Stomach (tissue), 4 donors: ENCODE measurements around the gene TAB2.

ENCODE experiments used
- EP300 ChIP-seq: sonication (generic); formaldehyde crosslinking; IDR thresholded peaks from one replicate; pipeline ENCODE4 v1.6.1; 2017; ENCODE audit warnings: antibody characterized with exemption
- POLR2A ChIP-seq, 4 donors: fragments of 450-650 bp; IDR thresholded peaks; one replicate each; pipeline ENCODE4 v1.6.1; 2016; ENCODE audit warnings: antibody characterized with exemption in 4 of 4, control low read depth in 2 of 4, mild to moderate bottlenecking in 1 of 4, moderate library complexity in 1 of 4
- POLR2AphosphoS5 ChIP-seq, 3 donors: sonication (generic); formaldehyde crosslinking; IDR thresholded peaks; one replicate each; pipeline ENCODE4 v1.6.1; 2016; ENCODE audit warnings: antibody characterized with exemption in 3 of 3
- TF ChIP-seq, protein P1 (sequence below), 7 experiments: fragments of 450-650 bp in 4 of 7; fragments of 200-600 bp in 3 of 7; sonication (generic) in 3 of 7; IDR thresholded peaks; one replicate each; pipeline ENCODE4 v1.5.1; 2016 to 2019; ENCODE audit warnings: antibody characterized with exemption in 7 of 7, control low read depth in 2 of 7, mild to moderate bottlenecking in 1 of 7

DNA sequence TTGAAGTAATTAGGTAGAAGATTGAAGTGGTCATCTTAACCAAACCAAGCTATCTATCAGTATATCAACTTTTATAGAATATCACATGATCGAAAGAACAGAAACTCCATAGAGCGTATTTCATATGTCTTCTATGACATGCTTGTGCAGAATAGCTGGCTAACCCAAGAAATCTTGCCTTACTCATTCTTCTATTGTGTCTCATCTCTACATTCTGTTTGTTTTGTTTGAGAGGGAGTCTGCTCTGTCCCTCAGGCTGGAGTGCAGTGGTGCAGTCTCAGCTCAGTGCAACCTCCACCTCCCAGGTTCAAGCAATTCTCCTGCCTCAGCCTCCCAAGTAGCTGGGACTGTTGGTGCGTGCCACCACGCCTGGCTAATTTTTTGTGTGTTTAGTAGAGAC is 10.6 kb downstream of the TAB2 start:
- TF ChIP-seq POLR2AphosphoS5 (IDR thresholded peaks at IDR 0.05) = no peak
- TF ChIP-seq, protein P1, sequence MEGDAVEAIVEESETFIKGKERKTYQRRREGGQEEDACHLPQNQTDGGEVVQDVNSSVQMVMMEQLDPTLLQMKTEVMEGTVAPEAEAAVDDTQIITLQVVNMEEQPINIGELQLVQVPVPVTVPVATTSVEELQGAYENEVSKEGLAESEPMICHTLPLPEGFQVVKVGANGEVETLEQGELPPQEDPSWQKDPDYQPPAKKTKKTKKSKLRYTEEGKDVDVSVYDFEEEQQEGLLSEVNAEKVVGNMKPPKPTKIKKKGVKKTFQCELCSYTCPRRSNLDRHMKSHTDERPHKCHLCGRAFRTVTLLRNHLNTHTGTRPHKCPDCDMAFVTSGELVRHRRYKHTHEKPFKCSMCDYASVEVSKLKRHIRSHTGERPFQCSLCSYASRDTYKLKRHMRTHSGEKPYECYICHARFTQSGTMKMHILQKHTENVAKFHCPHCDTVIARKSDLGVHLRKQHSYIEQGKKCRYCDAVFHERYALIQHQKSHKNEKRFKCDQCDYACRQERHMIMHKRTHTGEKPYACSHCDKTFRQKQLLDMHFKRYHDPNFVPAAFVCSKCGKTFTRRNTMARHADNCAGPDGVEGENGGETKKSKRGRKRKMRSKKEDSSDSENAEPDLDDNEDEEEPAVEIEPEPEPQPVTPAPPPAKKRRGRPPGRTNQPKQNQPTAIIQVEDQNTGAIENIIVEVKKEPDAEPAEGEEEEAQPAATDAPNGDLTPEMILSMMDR (IDR thresholded peaks at IDR 0.05) = no peak
- no peak for TF ChIP-seq POLR2A (IDR thresholded peaks at IDR 0.05)
- TF ChIP-seq EP300 = no peak
